ENCODE data around the gene NDUFS4. TPM values are rescaled to one million over a fixed set of nuclear protein-coding genes. Genes with fewer than 3 reads are reported as not detected.

NDUFS4 gene
- total and polyA plus RNA-seq, 9 of the 15 experiments (the other 6 are each of a cell fraction or from before 2014, with no cell fraction given): 68.7 to 313 (median 113) TPM

- Histone ChIP-seq H3K4me1 (replicated peaks in 1 of 2; ENCODE audit: control insufficient read depth in 2 of 2, insufficient read depth in 2 of 2, low read length in 2 of 2) (no peaks in the 10 kb centered on the region; a peak in 1 of 5 replicates), H3K79me2 (ENCODE audit: control insufficient read depth, insufficient read depth, low read length) (peaks cover 65% of the 10 kb centered on the region), H3K27ac (ENCODE audit: extremely low read depth, low read depth, low read length) (no peak overlapping the region), H3K27me3 (ENCODE audit: control insufficient read depth in 2 of 2, insufficient read depth in 2 of 2, low read length in 2 of 2) (no peaks in the 10 kb centered on the region), H4K20me1 (replicated peaks; ENCODE audit: control insufficient read depth, insufficient read depth, low read length) (no peaks in the 10 kb centered on the region; the same call in 1 of the 2 replicates), H3K4me2 (ENCODE audit: insufficient read depth, low read length) (no peak overlapping the region), H2AFZ (ENCODE audit: low read depth, low read length) (no peak overlapping the region), H3K36me3 (ENCODE audit: control insufficient read depth, insufficient read depth, low read length) (no peaks in the 10 kb centered on the region), H3K9me1 (ENCODE audit: control insufficient read depth, insufficient read depth, low read length) (no peaks in the 10 kb centered on the region), H3K9me3 (replicated peaks; ENCODE audit: control insufficient read depth, insufficient read depth, low read depth, low read length) (no peaks in the 10 kb centered on the region), H3K9ac (ENCODE audit: insufficient read depth in 1 of 2, low read depth in 2 of 2, low read length in 2 of 2) (no peak overlapping the region), H3K4me3 (no peak overlapping the region)
- BruUV-seq (replicated peaks): no TSS peak
- intact Hi-C loops (cut with micrococcal nuclease): no loop called here
- no peak for TF ChIP-seq LCOR (CRISPR knock-in tag; IDR thresholded peaks at IDR 0.05)
- TF ChIP-seq L3MBTL2 (IDR thresholded peaks at IDR 0.05): no peak
- no peak for TF ChIP-seq SPI1 (IDR thresholded peaks at IDR 0.05; ENCODE audit: borderline replicate concordance, low read depth, low read length)
- no peak for TF ChIP-seq EP300 (IDR thresholded peaks at IDR 0.05; ENCODE audit: low read length)
- TF ChIP-seq HMGXB4 (CRISPR knock-in tag; IDR thresholded peaks at IDR 0.05): no peak
- no peak for TF ChIP-seq NR2C2 (CRISPR knock-in tag; IDR thresholded peaks at IDR 0.05)
- no peak for TF ChIP-seq NR2C2 (tag; IDR thresholded peaks at IDR 0.05)
- no peak for TF ChIP-seq DLX4 (CRISPR knock-in tag; IDR thresholded peaks at IDR 0.05)
- TF ChIP-seq ZNF583 (CRISPR knock-in tag; IDR thresholded peaks at IDR 0.05): no peak
- TF ChIP-seq OTX1 (CRISPR knock-in tag; IDR thresholded peaks at IDR 0.05): no peak
- no peak for TF ChIP-seq HDAC3 (IDR thresholded peaks at IDR 0.05; ENCODE audit: borderline replicate concordance, partially characterized antibody)
- TF ChIP-seq TRIM28 (IDR thresholded peaks at IDR 0.05): no peak
- no peak for TF ChIP-seq FOXA3 (CRISPR knock-in tag; conservative IDR thresholded peaks at IDR 0.05 in 1 of 2, IDR thresholded peaks at IDR 0.05 in 1 of 2)
- TF ChIP-seq ARHGAP35 (IDR thresholded peaks at IDR 0.05; ENCODE audit: partially characterized antibody): no peak
- no peak for TF ChIP-seq TFE3 (CRISPR knock-in tag; IDR thresholded peaks at IDR 0.05)
- no peak for TF ChIP-seq MTA3 (IDR thresholded peaks at IDR 0.05; ENCODE audit: borderline replicate concordance)
- no peak for TF ChIP-seq KDM1A (IDR thresholded peaks at IDR 0.05)
- no peak for TF ChIP-seq FOXJ3 (CRISPR knock-in tag; IDR thresholded peaks at IDR 0.05)
- CTCF ChIA-PET (ENCODE audit: low intra/inter-chr PET ratio): no interaction called here
- POLR2A ChIA-PET: interaction anchor here (1.1 kb wide), 1 partner anchor 10 kb away, joined by 4 read pairs; no protein-coding TSS in a partner anchor
- no peak for FAIRE-seq
- in situ Hi-C loops (cut with MboI): no loop called here
- ATAC-seq: no peak
- WGBS (ENCODE audit: insufficient coverage, low coverage, missing lambda C conversion rate): 56% methylated on average over 4 of the region's 4 CpGs
- no peak for DNase-seq (ENCODE audit: extremely low read depth in 1 of 4, low spot score in 3 of 4)
Measured at GRCh38 chr5:53578854-53579253, 18.4 kb downstream of the NDUFS4 start.
